ENCODE data around the gene PARM1.
"Not testable (repeated sequence)": the region's sequence is repeated elsewhere in the genome, so short reads cannot be mapped to it uniquely, and the experiment has no call there.

Gene PARM1

DNA sequence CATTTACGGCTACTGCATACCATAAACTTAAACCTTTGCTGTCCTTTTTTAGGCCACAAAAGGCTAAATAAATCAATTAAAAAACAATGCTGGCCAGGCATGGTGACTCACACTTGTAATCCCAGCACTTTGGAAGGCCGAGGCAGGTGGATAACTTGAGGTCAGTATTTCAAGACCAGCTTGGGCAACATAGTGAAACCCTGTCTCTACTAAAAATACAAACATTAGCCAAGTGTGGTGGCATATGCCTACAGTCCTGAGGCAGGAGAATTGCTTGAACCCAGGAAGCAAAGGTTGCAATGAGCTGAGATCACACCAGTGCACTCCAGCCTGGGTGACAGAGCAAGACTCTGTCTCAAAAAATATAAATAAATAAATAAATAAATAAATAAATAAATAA, 61.5 kb downstream of the PARM1 start:
- DNase-seq = not testable (repeated sequence)

- DNase-seq = no peak
These were observed 64.1 kb downstream of the PARM1 start for GRCh38 chr4:74996996-74997395.

DNA sequence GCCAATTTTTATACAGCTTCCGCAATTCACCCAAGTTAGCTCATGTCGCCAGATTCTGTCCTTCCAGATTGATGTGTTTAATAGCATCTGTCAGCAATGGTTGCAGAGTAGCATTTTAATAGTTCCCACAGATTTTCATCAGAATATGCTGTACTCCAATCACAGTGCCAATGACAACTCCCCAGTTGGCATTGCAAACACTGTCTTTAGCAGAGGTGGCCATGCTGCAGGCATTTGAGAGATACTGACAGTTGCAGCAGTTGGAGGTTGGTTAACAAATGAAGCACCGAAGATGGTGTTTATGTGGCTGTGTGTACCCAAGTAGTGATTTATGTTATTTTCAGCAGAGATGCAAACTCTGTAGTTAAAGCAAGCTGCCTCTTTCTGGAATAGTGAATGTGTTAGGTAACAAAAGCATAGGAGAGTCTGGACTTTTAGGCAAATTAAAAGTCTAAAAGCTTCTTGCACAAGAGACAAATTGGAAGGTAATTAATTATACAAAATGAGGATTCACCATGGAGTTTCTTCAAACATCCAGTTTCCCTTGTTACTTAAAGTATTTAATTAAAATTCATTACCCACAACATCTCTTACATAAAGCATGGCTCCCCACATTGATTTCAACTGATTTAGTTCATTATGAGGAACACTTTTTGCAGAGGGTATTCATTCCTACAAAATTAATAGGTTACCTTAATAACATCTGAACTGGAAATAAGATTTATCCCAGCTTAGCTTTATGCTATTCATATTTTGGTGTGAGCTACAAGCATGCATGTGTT, 65.2 kb downstream of the PARM1 start:
- DNase-seq = no peak

GRCh38 chr4:74999714-75000309, 66.9 kb downstream of the PARM1 start:
- no peak for DNase-seq

GRCh38 chr4:75001871-75002270, 69.0 kb downstream of the PARM1 start:
- no peak for DNase-seq

GRCh38 chr4:75002381-75002780, 69.5 kb downstream of the PARM1 start:
- DNase-seq = no peak

GRCh38 chr4:75003979-75004378, 71.1 kb downstream of the PARM1 start:
- no peak for DNase-seq

DNA sequence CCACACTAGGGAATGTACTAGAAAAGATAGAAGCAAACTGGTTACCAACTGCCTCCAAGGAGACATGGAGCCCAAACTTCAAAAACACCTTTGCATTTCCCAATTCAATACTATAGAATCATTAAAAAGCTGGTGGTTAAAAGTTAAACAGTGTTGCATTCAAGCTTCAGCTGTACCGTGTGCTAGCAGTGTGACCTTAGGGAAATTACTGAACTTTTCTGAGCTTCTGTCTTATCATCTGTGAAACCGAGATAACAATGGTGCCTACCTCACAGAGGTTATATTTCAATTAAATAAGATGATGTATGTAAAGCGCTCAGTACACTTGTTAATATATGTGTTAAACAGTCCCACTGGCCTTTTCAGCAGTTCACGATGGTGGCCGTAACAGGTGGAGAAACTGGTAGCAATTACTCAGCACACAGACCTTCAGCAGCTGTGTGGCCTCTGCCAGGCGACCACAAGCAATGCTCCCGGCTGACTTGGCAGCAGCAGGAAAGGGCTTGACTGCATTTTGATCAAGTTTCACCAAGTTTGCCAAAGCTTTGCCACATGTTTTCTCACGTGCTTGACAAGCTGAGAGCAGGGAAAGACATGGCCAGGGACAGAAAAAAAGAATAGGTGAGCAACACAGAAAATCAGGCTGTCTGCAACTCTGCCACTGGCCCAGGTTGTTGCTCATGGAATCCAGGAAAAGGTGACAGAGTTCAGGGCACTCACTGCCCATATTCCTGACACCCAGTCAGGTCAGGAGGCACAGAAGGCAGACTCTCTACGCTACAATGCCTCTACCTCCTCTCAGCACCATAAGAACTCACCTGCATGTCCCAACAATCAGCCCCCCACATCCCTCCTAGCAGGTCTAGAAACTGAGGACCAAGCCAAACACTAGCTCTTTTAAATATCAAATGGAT, 72.1 kb downstream of the PARM1 start:
- DNase-seq = no peak

DNA sequence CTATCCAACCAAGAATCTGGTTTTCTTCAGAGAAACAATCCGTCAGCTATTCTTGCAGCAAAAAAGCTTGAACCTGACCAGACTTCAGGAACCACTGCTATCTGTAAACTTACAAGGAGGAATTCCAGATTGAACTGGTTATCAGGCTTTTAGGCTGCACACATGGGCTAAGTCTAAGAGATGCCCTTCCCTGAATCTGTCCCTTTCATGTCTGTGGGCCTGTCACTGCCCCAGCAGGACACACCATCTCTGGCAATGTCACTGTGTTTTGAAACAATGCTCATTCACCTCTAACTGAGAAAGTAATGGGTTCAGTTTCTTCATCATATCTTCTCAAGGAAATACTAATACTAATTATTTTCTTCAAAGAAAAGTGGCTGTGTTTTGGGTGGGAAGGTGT, 72.8 kb downstream of the PARM1 start:
- DNase-seq = no peak

GRCh38 chr4:75007891-75008290, 75.0 kb downstream of the PARM1 start:
- DNase-seq = no peak

DNA sequence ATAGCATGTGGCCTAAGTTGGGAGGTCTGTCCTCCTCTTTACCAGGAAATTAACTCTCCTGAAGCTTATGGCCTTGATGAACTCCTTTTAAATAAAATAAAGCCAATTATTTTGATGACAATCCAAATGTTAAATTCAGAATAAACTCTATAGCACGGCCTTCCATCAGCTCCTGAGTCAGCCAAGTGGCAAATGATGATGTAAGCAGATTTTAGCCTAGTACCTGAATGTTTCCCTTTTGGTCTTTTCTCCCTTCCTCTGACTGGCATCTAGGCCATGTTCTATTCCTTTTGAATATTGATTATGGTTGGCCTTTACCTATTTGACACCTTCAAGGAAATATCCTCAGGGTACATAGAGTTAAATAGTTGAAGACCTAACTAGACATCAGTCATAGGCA, 76.2 kb downstream of the PARM1 start:
- no peak for DNase-seq

- DNase-seq = no peak
These were observed 78.3 kb downstream of the PARM1 start for GRCh38 chr4:75011131-75011795.

DNA sequence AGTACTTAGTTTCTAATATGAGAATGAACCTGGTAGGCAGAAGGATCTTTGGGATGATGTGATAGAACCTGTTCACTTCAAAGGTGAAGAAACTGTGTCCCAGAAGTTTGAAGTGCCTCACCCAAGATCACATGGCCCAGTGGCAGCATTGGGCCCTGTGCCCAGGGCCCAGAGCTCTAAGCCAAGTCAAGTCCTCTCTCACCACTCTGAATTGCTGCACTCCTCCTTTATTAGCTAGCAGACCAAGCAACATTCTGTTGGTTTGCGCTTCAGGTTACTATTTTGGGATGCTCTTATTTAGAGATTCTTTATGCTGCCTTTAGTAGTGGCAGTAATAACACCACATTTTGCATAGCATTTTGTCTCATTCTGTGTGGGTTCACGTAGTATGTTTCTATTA, 82.7 kb downstream of the PARM1 start:
- no peak for DNase-seq

GRCh38 chr4:75016472-75016871, 83.6 kb downstream of the PARM1 start:
- no peak for DNase-seq

DNA sequence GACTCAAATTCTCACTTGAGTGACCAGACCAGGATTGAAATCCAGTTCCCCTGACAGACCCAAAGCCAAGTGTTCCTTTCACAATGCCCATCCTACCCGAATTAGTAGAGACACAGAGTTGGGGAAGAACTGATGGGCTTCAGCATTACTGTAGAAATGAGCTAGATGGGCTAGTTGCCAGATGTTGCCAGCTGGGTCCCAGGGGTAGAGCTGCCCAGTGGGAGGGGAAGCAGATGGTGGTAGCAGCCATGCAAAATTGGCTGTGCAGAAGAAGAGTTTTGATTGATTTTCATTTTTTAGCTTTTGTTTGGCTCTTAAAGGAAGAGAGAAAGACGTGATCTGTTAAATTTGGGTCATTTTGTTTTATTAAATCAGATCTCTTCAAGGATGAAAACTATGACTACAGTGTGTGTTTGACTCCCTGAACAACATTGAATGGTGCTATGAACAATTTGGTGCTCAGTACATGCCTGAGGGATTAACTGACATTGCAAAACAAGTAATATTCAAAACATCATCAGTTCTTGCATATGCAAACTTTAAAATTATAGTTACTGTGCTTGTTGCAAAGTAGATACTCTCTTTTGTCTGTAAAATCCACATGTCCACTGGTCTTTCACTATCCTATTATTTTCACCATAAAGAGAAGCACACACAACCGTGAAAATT, 86.0 kb downstream of the PARM1 start:
- DNase-seq = no peak

DNA sequence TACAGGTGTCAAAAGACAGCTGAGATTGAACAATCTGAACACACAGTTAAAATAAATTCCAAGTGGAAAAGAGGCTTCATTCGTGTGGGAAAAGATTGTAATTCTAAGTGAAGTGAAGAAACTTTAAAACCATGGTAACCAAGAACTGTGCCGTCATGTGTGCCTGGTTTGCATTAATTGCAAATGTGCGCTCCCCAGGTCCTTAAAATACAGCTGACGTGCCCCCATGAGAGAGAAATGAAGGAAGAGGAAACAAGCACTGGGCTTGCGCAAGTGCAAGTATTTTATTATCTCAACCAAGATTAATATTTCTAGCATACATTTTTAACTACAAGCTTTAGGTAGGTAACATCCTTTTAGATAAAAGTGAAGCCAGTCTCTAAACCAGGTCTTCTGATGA, 92.5 kb downstream of the PARM1 start:
- no peak for DNase-seq

- no peak for DNase-seq
These were observed 95.4 kb downstream of the PARM1 start for GRCh38 chr4:75028196-75028854.

DNA sequence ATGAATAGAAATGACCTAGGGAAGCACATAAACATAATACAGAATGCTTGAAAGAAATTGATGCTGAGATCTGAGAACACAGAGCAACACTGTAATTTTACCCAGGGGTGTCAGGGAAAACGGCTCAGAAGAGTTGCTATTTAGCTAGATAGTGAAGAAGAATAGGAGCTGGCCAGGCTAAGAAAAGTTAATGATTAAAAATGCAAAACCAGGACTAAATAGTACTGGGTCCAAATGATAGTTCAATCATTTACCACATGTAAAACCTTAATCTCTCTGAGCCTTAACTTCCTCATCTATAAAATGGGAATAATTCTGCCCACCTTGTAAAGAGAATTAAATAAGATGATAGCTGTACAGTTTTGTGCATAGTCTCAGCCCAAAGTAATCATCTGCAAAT, 97.1 kb downstream of the PARM1 start:
- DNase-seq = no peak

DNA sequence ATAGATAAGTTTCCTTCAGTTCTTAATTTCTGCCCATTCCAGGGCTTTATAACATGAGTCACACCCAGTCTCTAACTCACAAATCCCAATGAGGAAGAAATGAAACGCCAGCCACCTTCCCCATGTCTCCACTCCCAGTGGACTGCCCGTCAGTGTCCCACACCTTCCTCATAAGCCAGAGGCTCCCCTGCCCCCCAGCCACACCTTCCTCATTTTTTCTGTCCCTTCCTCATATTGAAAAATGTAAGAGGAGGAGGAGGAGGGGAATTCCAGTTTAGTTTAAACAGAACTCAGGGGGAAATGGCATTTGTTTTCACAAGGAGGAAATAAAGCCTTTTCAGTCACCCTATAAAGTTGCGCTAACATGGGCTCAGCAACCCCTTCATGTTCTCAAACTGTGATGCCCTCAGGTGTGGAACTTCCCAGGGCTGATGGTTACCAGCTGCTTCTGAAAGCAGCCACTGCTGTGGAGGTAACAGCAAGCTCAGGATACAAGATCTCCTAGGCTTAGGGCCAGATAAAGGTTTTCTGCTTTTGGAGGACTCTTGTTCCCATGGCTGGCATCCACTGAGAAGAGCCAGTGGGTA, 97.8 kb downstream of the PARM1 start:
- no peak for DNase-seq

DNA sequence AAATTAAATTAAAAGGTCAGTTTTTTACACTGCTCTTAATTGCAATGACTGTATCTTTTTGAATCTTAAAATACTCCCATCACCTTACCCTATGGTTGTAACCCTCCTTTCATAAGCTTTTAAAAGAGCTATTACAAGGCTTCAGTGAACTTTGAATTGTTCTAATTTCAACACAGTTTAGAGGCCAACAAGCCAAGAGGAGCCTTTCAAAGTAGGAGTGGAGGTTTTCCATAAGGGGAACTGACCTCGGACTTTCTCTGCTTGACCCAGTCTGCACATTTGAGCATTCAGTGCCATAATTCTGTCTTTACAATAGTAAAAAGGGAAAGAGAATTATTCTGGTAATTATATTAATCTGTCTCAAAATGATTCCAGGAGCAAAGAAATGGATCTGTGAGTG, 98.9 kb downstream of the PARM1 start:
- DNase-seq = no peak

GRCh38 chr4:75034523-75034922, 101.6 kb downstream of the PARM1 start:
- DNase-seq = no peak

DNA sequence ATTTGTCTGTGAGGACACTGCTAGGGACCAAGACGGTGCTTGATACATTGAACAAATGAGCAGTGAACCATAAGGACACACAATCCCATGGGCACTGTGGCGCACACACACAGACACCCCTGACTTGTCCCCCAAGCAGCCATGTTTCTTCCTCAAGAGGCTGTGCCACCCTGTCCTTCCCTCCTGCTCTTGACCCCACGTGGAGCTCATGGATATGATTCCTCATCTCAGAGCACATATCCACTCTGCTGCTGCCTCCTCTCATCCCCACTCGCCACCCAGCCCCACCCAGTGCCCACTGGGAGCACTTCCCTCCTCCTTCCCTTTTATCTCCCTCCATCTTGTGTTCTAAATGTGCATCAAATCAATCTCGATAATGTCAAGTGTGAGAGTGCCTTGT, 102.4 kb downstream of the PARM1 start:
- DNase-seq = no peak

Data from activated naive CD4-positive, alpha-beta T cell treated with Interleukin-2 at 50 U/mL for 16 hours (primary cell).